HEK293T (cell line): ENCODE data around the gene HDAC11.

Experiments
- CTCF ChIA-PET: fragments of 350-600 bp; formaldehyde crosslinking; extraction: SDS; loops from one replicate; lab custom pipeline; 2021; ENCODE audit warnings: antibody characterized with exemption, inconsistent platforms; lab: Yijun Ruan, JAX
- POLR2A ChIA-PET: fragments of 350-600 bp; formaldehyde crosslinking; extraction: SDS; loops from one replicate; lab custom pipeline; 2020; ENCODE audit warnings: antibody characterized with exemption, inconsistent platforms; lab: Yijun Ruan, JAX
- DNase-seq: peaks from one replicate; pipeline ENCODE4 v3.0.0; 2012; ENCODE audit warnings: mixed read lengths; ENCODE audit errors: extremely low spot score
- ARNT ChIP-seq: fragments of 450-650 bp; IDR thresholded peaks from 2 replicates; pipeline ENCODE4 v1.6.1; 2017; ENCODE audit warnings: mild to moderate bottlenecking
- BHLHE40 ChIP-seq: fragments of 450-650 bp; IDR thresholded peaks from 2 replicates; pipeline ENCODE4 v1.6.1; 2016; ENCODE audit warnings: mild to moderate bottlenecking, moderate library complexity, borderline replicate concordance
- CTBP1 ChIP-seq: fragments of 450-650 bp; IDR thresholded peaks from 2 replicates; pipeline ENCODE4 v1.6.1; 2016; ENCODE audit warnings: borderline replicate concordance
- ELF4 ChIP-seq: fragments of 450-650 bp; IDR thresholded peaks from 2 replicates; pipeline ENCODE4 v1.6.1; 2017; ENCODE audit warnings: antibody characterized with exemption
- FOXA1 ChIP-seq: fragments of 450-650 bp; IDR thresholded peaks from 2 replicates; pipeline ENCODE4 v1.6.1; 2016; ENCODE audit warnings: mild to moderate bottlenecking
- FOXK2 ChIP-seq: fragments of 450-650 bp; IDR thresholded peaks from 2 replicates; pipeline ENCODE4 v1.6.1; 2016; ENCODE audit warnings: mild to moderate bottlenecking
- FOXM1 ChIP-seq: fragments of 450-650 bp; IDR thresholded peaks from 2 replicates; pipeline ENCODE4 v1.6.1; 2017; ENCODE audit warnings: mild to moderate bottlenecking, borderline replicate concordance
- HDGF ChIP-seq: fragments of 450-650 bp; IDR thresholded peaks from 2 replicates; pipeline ENCODE4 v1.6.1; 2017; ENCODE audit warnings: antibody characterized with exemption, borderline replicate concordance
- L3MBTL2 ChIP-seq: fragments of 450-650 bp; conservative IDR thresholded peaks from 2 replicates; pipeline ENCODE4 v1.6.1; 2016; ENCODE audit warnings: mild to moderate bottlenecking
- LEF1 ChIP-seq: fragments of 450-650 bp; IDR thresholded peaks from 2 replicates; pipeline ENCODE4 v1.6.1; 2017; ENCODE audit warnings: mild to moderate bottlenecking, borderline replicate concordance
- NFRKB ChIP-seq: fragments of 450-650 bp; IDR thresholded peaks from 2 replicates; pipeline ENCODE4 v1.6.1; 2016; ENCODE audit warnings: mild to moderate bottlenecking, moderate library complexity
- PKNOX1 ChIP-seq: fragments of 450-650 bp; IDR thresholded peaks from 2 replicates; pipeline ENCODE4 v1.6.1; 2016
- SP1 ChIP-seq: fragments of 450-650 bp; IDR thresholded peaks from 2 replicates; pipeline ENCODE4 v1.6.1; 2017
- SUZ12 ChIP-seq: fragments of 450-650 bp; IDR thresholded peaks from 2 replicates; pipeline ENCODE4 v1.6.1; 2016; ENCODE audit warnings: mild to moderate bottlenecking
- TARDBP ChIP-seq: fragments of 450-650 bp; IDR thresholded peaks from 2 replicates; pipeline ENCODE4 v1.6.1; 2016
- ZNF384 ChIP-seq: fragments of 450-650 bp; IDR thresholded peaks from 2 replicates; pipeline ENCODE4 v1.6.1; 2016

The HDAC11 gene

GRCh38 chr3:13466781-13467180 is 13.3 kb upstream of the HDAC11 start:
- CTCF ChIA-PET: interaction anchor here (0.5 to 1.0 kb wide), 2 partner anchors 10 to 120 kb away, joined by 3 to 4 read pairs; no protein-coding TSS in a partner anchor
- DNase-seq: no peak
- TF ChIP-seq CTBP1: no peak
- POLR2A ChIA-PET: no interaction called here

- POLR2A ChIA-PET: no interaction called here
- no peak for TF ChIP-seq FOXA1
Observed at GRCh38 chr3:13470894-13471574, 9.1 kb upstream of the HDAC11 start.

GRCh38 chr3:13472286-13472685 is 7.8 kb upstream of the HDAC11 start:
- TF ChIP-seq SUZ12 (no peak), ZNF384 (no peak), PKNOX1 (no peak), TARDBP (no peak), ARNT (no peak), SP1 (no peak), L3MBTL2 (no peak), FOXK2 (no peak)
- no peak for DNase-seq
- POLR2A ChIA-PET: no interaction called here
- CTCF ChIA-PET: no interaction called here

More at GRCh38 chr3:13470894-13471574, 9.1 kb upstream of the HDAC11 start:
- CTCF ChIA-PET: interaction anchor here (0.8 to 1.1 kb wide), 2 partner anchors 10 to 379 kb away, joined by 3 read pairs; no protein-coding TSS in a partner anchor
- DNase-seq: no peak

- DNase-seq: no peak
- CTCF ChIA-PET: no interaction called here
- TF ChIP-seq FOXA1 (no peak), NFRKB (no peak), ZNF384 (no peak), HDGF (no peak), SUZ12 (no peak), ELF4 (no peak), LEF1 (no peak), FOXK2 (no peak), TARDBP (no peak), FOXM1 (no peak)
- POLR2A ChIA-PET: no interaction called here
Observed at GRCh38 chr3:13473020-13473419, 7.1 kb upstream of the HDAC11 start.

DNA sequence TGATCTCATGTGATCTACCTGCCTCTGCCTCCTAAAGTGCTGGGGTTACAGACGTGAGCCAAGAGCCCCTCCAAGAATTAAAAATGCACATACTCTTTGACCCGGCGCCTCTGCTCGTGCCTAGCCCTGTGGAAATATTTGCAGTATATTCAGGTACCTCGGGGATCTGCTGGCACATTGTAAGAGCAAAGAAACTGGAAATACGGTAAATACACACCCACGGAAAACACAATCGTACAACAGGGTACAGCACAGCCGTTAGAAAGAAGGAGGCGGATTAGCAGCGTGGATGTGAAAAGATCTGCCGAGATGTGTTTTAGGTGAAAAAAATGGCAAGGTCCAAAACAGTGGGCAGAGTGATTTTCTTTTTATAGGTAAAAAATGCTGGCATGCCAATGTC is 6.1 kb upstream of the HDAC11 start:
- CTCF ChIA-PET: no interaction called here
- TF ChIP-seq TARDBP (no peak), SP1 (no peak), LEF1 (no peak), CTBP1 (no peak), ZNF384 (no peak), FOXA1 (no peak), ELF4 (no peak), NFRKB (no peak), ARNT (no peak), HDGF (no peak), FOXM1 (no peak), SUZ12 (no peak), PKNOX1 (no peak)
- POLR2A ChIA-PET: no interaction called here
- no peak for DNase-seq

- DNase-seq: no peak
- no peak for TF ChIP-seq SUZ12
- TF ChIP-seq HDGF: no peak
- TF ChIP-seq SP1: no peak
- TF ChIP-seq CTBP1: no peak
- TF ChIP-seq FOXM1: no peak
- TF ChIP-seq TARDBP: no peak
- TF ChIP-seq ZNF384: no peak
- no peak for TF ChIP-seq NFRKB
- CTCF ChIA-PET: interaction anchor here (0.6 kb wide), 1 partner anchor 189 kb away, joined by 3 read pairs; no protein-coding TSS in a partner anchor
- POLR2A ChIA-PET: no interaction called here
Observed at GRCh38 chr3:13474776-13475303, 5.3 kb upstream of the HDAC11 start.

- no peak for DNase-seq
- ChIA-PET CTCF (interaction anchor here (1.0 to 1.1 kb wide), 2 partner anchors 9 to 18 kb away, joined by 3 read pairs; no protein-coding TSS in a partner anchor), POLR2A (no interaction called here)
- TF ChIP-seq FOXK2: no peak
Observed at GRCh38 chr3:13475871-13476590, 4.1 kb upstream of the HDAC11 start.

GRCh38 chr3:13477943-13478342 is 2.2 kb upstream of the HDAC11 start:
- no peak for TF ChIP-seq CTBP1
- no peak for TF ChIP-seq LEF1
- no peak for TF ChIP-seq FOXA1
- no peak for TF ChIP-seq NFRKB
- no peak for TF ChIP-seq FOXK2
- no peak for TF ChIP-seq L3MBTL2
- TF ChIP-seq ELF4: no peak
- no peak for TF ChIP-seq HDGF
- no peak for TF ChIP-seq TARDBP
- TF ChIP-seq BHLHE40: no peak
- no peak for TF ChIP-seq PKNOX1
- TF ChIP-seq ZNF384: no peak
- ChIA-PET POLR2A (no interaction called here), CTCF (interaction anchor here (0.7 to 1.5 kb wide), 5 partner anchors 16 to 170 kb away, joined by 3 read pairs; no protein-coding TSS in a partner anchor)
- no peak for DNase-seq
